Measurements from ENCODE around the gene BCCIP.
A peak's percentile ranks its signal among the peaks of the same experiment; 100 is the strongest.

Gene BCCIP

GRCh38 chr10:125845617-125846016, 22.3 kb downstream of the BCCIP start:
- DNase-seq, result no peak

DNA sequence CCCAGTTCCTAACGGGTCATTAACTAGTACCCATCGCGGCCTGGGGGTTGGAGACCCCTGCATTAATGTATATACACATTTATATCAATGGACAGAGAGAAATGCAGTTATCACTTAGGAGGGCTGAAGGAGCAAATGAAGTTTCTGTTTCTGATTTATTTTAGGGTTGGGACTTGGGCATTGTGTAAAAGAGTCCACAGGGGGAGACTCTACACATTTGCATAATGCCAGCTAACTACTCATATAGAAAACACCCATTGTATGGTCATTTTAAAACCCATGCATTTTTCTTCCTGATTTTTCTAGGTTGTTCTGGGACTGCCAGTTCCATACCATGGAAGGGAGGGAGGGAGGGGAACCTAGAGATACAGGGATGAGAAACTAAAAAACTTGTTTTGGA, 23.5 kb downstream of the BCCIP start:
- DNase-seq, result no peak

DNA sequence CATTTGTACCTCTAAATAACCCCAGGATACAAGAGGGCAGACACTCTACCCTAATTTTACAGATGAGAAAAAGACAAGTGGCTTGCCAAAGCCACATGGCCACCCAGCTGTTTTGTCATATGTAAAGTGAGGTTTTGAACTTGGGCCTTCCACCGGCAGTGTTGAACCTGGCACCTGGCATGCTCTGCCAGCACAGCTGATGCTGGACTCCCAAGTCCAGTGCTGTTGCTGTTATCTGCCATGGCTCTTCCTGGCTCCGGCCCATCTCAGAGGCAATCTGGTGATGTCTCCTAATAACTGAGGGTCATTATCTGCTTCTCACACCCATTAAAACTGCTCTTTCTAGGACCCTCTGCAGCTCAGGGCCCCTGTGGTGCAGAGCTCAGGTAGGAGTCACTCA, 25.0 kb downstream of the BCCIP start:
- DNase-seq, result no peak

GRCh38 chr10:125848857-125849256, 25.5 kb downstream of the BCCIP start:
- no peak for DNase-seq

GRCh38 chr10:125849448-125849847, 26.1 kb downstream of the BCCIP start:
- DNase-seq, result no peak

DNA sequence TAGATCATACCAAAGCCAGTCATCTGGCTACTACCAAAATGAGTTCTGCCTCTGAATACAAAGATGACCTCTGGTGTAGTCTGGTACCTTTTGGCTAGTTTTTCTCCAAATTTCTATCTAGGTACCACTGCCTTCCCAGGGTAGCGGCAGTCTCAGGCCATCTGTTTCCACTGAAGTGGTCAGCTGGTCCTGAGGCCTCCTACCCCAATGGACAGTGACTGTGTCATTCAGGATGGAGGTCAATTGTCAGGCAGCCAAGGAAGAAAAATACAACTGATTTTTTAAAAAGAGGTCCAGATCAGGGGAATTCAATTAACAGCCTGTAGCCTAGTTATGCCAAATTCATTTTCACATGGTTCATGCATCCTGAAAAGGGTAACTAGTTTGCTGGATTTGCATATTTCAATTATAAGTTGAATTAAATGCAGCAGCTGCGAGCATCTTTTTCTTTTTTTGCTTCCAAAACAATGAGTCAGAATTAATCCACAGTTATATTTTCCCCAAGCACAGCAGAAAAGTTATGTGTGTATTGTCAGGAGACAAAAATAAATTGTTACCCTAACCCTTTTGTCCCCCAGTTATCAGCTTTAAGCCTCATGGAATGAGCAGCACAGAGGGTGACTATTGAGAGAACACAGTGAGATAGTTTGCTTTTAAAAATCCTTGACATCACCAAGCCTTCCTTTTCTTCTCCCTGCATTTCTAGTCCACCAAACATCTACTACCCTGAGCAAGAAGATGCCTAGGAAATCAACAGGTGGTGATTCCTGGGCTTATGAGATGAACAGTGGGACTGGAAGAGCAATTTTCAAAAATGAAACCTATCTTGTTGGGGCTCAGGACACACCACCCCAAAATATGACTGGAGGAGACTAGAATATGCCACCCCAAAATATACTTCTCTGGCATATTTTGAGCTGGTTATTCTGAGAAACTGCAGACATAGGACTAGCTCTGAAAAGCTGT, 27.7 kb downstream of the BCCIP start:
- no peak for DNase-seq

- no peak for DNase-seq
These were observed 29.1 kb downstream of the BCCIP start for GRCh38 chr10:125852487-125852886.

GRCh38 chr10:125857185-125857760, 33.9 kb downstream of the BCCIP start:
- no peak for DNase-seq

DNA sequence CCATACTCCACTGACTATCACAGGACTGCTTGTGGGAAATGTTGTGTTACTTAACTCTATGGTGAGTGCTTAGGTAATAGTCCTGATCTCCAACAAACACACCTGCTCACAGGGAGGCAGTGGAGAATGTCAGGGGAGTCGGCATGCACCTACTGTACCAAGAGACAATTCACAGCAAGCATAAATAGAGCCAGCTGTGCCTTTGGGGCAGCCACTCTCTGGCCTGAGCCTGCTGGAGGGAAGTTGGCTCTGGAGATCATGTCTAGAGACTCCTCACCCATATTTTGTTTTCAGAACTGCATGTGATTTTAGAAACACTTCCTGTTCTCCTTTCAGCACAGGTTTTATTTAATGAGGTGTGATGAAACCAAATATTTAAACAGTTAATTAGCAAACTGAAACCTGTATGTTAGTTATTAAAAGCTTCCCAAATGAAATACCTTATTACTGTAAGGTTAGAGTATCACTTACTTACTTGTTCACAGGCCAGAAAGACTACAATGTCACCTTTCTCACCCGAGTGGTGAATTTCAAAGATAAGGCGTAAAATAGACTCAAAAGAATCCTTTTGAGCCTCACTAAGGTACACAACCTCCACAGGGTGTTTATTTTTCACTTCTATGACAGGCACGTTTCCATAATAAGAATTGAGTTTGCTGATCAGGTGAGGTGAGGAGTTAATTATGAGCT, 35.9 kb downstream of the BCCIP start:
- DNase-seq, result no peak

DNA sequence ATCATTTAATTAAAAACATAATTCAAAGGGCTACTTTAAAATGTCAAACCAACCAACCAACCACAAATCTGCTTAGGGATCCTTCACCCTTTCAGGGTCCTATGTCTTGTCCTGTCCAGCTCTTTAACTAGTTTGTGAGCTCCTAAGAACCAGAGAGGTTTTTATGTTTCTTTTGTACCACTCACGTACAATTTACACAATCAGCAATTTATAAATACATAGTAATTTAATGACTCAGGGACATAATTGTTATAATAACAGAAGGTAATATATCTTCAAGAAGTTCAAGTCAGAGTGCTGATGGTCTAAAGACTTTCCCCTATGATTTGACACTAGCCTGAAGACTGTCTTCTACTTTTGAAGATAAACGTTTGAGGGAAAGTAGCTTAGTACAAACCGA, 41.8 kb downstream of the BCCIP start:
- no peak for DNase-seq

- no peak for DNase-seq
These were observed 43.2 kb downstream of the BCCIP start for GRCh38 chr10:125866421-125867029.

- DNase-seq, result peak in 1 of 2 experiments; percentile 14
These were observed 45.1 kb downstream of the BCCIP start for GRCh38 chr10:125868372-125868975.

- no peak for DNase-seq
These were observed 48.0 kb downstream of the BCCIP start for GRCh38 chr10:125871338-125871737.

DNA sequence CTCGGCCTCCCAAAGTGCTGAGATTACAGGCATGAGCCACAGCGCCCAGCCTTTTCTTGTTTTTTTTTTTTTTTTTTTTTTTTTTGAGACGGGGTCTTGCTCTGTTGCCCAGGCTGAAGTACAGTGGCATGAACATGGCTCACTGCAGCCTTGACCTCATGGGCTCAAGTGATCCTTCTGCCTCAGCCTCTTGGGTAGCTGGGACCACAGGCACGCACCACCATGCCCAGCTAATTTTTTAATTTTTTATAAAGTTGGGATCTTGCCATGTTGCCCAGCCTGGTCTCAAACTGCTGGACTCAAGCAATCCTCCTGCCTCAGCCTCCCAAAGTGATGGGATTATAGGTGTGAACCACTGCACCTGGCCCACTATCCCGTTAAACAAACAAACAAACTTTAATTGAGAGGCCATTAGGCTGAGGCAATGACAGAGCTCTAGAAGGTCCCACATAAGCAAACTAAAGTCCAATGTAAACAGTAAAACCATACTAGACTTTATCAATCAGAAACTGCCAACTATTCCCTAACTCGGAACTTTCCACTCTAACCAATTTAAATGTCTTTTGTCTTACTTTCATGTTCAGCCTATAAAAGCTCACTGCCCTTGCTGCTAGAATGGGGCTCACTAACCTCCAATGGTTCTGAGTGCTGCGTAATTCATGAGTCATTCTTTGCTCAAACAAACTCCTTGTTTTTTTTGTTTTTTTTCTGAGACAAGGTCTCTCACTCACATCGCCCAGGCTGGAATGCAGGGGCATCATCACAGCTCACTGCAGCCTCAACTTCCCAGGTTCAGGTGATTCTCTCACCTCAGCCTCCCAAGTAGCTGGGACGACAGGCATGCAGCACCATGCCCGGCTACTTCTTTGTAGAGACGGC, 55.9 kb downstream of the BCCIP start:
- DNase-seq, result no peak

- no peak for DNase-seq
These were observed 57.4 kb downstream of the BCCIP start for GRCh38 chr10:125880719-125881118.

GRCh38 chr10:125881192-125881591, 57.8 kb downstream of the BCCIP start, which contains the start of gene DHX32:
Gene DHX32 (minus strand): TSS chr10:125881292. CDS start chr10:125880824, 468 bp downstream.
- DNase-seq, result no peak

DNA sequence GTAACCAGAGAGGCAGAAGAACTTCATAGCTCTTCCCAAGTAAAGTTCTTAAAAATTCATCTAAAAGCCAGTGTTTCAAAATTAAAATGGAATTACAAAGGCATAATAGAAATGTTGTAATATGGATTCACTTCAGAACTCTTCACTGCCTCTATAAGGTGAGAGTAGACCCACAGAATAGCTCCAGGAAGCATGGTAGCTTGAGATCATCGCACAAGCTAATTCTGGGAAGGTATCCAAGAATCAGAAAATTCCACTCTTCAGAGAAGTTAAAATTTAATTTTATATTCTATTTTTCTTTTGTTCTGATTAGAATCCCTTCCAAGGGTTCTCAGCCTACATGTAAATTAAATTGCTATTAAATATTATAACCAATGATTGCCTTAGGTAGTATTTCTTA, 59.2 kb downstream of the BCCIP start:
- no peak for DNase-seq

DNA sequence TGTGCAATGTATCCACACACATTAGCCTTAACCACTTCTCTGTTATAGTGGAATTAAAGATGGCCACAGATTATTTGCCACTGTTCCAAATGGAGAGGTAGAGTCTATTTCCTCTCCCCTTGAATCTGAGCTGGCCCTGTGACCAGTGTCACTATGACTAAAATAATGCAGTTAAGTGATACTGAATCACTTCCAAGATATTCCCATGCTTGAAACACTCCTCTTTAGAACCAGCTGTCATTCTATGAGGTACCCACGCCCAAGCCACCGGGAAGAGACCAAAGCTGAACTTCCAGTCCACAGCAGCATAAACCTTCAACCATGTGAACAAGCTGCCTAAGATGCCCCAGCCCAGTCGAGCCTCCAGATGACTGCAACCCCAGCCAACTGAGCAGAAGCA, 59.9 kb downstream of the BCCIP start:
- no peak for DNase-seq

Data from activated CD4-positive, alpha-beta T cell treated with anti-CD3 and anti-CD28 coated beads, Interleukin-2, amount 50 U/mL, for 4 hours (primary cell).